Measurements from ENCODE around the gene DYNC2H1.
"Not testable (repeated sequence)": the region's sequence is repeated elsewhere in the genome, so short reads cannot be mapped to it uniquely, and the experiment has no call there.

DYNC2H1 gene

GRCh38 chr11:103368145-103368544, 258.9 kb downstream of the DYNC2H1 start:
- no peaks in the 10 kb centered on the region for H3K27me3 ChIP-seq (ENCODE audit: insufficient read depth, poor library complexity, severe bottlenecking)
- no peak overlapping the region for H3K4me3 ChIP-seq (replicated peaks; ENCODE audit: insufficient read depth, low read length)
- TF ChIP-seq, protein P1, sequence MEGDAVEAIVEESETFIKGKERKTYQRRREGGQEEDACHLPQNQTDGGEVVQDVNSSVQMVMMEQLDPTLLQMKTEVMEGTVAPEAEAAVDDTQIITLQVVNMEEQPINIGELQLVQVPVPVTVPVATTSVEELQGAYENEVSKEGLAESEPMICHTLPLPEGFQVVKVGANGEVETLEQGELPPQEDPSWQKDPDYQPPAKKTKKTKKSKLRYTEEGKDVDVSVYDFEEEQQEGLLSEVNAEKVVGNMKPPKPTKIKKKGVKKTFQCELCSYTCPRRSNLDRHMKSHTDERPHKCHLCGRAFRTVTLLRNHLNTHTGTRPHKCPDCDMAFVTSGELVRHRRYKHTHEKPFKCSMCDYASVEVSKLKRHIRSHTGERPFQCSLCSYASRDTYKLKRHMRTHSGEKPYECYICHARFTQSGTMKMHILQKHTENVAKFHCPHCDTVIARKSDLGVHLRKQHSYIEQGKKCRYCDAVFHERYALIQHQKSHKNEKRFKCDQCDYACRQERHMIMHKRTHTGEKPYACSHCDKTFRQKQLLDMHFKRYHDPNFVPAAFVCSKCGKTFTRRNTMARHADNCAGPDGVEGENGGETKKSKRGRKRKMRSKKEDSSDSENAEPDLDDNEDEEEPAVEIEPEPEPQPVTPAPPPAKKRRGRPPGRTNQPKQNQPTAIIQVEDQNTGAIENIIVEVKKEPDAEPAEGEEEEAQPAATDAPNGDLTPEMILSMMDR (IDR thresholded peaks at IDR 0.05; ENCODE audit: insufficient read depth, low read length) = no peak
- TF ChIP-seq SPI1 (IDR thresholded peaks at IDR 0.05; ENCODE audit: borderline replicate concordance, low read depth) (no peak), GABPA (IDR thresholded peaks at IDR 0.05; ENCODE audit: low read depth) (no peak), POLR2AphosphoS5 (IDR thresholded peaks at IDR 0.05; ENCODE audit: low read depth) (no peak)
- TF ChIP-seq, protein P2, sequence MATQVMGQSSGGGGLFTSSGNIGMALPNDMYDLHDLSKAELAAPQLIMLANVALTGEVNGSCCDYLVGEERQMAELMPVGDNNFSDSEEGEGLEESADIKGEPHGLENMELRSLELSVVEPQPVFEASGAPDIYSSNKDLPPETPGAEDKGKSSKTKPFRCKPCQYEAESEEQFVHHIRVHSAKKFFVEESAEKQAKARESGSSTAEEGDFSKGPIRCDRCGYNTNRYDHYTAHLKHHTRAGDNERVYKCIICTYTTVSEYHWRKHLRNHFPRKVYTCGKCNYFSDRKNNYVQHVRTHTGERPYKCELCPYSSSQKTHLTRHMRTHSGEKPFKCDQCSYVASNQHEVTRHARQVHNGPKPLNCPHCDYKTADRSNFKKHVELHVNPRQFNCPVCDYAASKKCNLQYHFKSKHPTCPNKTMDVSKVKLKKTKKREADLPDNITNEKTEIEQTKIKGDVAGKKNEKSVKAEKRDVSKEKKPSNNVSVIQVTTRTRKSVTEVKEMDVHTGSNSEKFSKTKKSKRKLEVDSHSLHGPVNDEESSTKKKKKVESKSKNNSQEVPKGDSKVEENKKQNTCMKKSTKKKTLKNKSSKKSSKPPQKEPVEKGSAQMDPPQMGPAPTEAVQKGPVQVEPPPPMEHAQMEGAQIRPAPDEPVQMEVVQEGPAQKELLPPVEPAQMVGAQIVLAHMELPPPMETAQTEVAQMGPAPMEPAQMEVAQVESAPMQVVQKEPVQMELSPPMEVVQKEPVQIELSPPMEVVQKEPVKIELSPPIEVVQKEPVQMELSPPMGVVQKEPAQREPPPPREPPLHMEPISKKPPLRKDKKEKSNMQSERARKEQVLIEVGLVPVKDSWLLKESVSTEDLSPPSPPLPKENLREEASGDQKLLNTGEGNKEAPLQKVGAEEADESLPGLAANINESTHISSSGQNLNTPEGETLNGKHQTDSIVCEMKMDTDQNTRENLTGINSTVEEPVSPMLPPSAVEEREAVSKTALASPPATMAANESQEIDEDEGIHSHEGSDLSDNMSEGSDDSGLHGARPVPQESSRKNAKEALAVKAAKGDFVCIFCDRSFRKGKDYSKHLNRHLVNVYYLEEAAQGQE (IDR thresholded peaks at IDR 0.05; ENCODE audit: insufficient replicate concordance, low read depth) = no peak
- no peak overlapping the region for H3K27ac ChIP-seq (replicated peaks)
- no peak for DNase-seq (ENCODE audit: low read depth in 1 of 2, low spot score in 1 of 2)

- peak in 1 of 2 experiments; percentile 54 for DNase-seq (ENCODE audit: low read depth in 1 of 2, low spot score in 1 of 2)
- H3K4me3 ChIP-seq (replicated peaks; ENCODE audit: insufficient read depth, low read length) = no peak overlapping the region
Measured at GRCh38 chr11:103370076-103370475, 260.9 kb downstream of the DYNC2H1 start.

DNA sequence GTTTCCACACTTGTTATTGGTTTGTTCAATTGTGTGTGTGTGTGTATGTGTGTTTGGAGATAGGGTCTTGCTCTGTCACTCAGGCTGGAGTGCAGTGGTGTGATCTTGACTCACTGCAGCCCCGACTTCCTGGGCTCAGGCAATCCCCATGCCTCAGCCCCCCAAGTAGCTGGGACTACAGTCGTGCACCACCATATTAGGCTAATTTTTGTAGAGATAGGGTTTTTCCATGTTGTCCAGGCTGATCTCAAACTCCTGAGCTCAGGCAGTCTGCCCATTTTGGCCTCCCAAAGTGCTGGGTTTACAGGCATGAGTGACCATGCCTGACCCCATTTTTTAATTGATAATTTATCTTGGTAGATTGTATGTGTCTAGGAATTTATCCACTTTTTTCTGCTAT, 263.7 kb downstream of the DYNC2H1 start:
- H3K27ac ChIP-seq (replicated peaks) = no peak overlapping the region
- H3K4me3 ChIP-seq (replicated peaks; ENCODE audit: insufficient read depth, low read length) = no peak overlapping the region
- no peak for DNase-seq (ENCODE audit: low read depth in 1 of 2, low spot score in 1 of 2)
- H3K27me3 ChIP-seq (ENCODE audit: insufficient read depth, poor library complexity, severe bottlenecking) = no peaks in the 10 kb centered on the region
- TF ChIP-seq SPI1 (IDR thresholded peaks at IDR 0.05; ENCODE audit: borderline replicate concordance, low read depth) = no peak
- TF ChIP-seq, protein P1 (IDR thresholded peaks at IDR 0.05; ENCODE audit: insufficient read depth, low read length) = no peak
- TF ChIP-seq POLR2AphosphoS5 (IDR thresholded peaks at IDR 0.05; ENCODE audit: low read depth) = no peak
- TF ChIP-seq, protein P2 (IDR thresholded peaks at IDR 0.05; ENCODE audit: insufficient replicate concordance, low read depth) = no peak
- TF ChIP-seq GABPA (IDR thresholded peaks at IDR 0.05; ENCODE audit: low read depth) = no peak

More at GRCh38 chr11:103370076-103370475, 260.9 kb downstream of the DYNC2H1 start:
- TF ChIP-seq POLR2AphosphoS5 (IDR thresholded peaks at IDR 0.05; ENCODE audit: low read depth) (no peak), SPI1 (IDR thresholded peaks at IDR 0.05; ENCODE audit: borderline replicate concordance, low read depth) (peak; percentile 35; the same call in 1 of the 2 replicates)
- TF ChIP-seq, protein P2 (IDR thresholded peaks at IDR 0.05; ENCODE audit: insufficient replicate concordance, low read depth) = no peak
- no peak overlapping the region for H3K27ac ChIP-seq (replicated peaks)
- H3K27me3 ChIP-seq (ENCODE audit: insufficient read depth, poor library complexity, severe bottlenecking) = no peaks in the 10 kb centered on the region

DNA sequence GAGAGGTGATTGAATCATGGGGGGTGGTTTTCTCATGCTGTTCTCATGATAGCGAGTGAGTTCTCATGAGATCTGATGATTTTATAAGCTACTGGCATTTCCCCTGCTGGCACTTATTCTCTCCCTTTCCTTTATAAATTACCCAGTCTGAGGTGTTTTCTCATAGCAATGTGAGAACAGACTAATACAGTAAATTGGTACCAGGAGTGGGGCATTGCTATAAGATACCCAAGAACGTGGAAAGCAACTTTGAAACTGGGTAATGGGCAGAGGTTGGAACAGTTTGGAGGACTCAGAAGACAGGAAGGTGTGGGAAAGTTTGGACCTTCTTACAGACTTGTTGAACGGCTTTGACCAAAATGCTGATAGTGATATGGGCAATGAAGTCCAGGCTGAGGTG, 265.0 kb downstream of the DYNC2H1 start:
- H3K4me3 ChIP-seq (replicated peaks; ENCODE audit: insufficient read depth, low read length); DNase-seq (ENCODE audit: low read depth in 1 of 2, low spot score in 1 of 2); H3K27ac ChIP-seq (replicated peaks); H3K27me3 ChIP-seq (ENCODE audit: insufficient read depth, poor library complexity, severe bottlenecking): not testable (repeated sequence)

All from HL-60 (cell line).